AG04450 (cell line): ENCODE results near the gene ABHD14A. TPM values are rescaled to one million over a fixed set of nuclear protein-coding genes. Genes with fewer than 3 reads are reported as not detected.

Source experiments
- CTCF ChIA-PET: fragments of 300-600, 350-600 bp; formaldehyde crosslinking; extraction: SDS; loops from one replicate; lab custom pipeline; 2022; ENCODE audit warnings: antibody characterized with exemption, inconsistent platforms; lab: Charles Lee
- POLR2A ChIA-PET: fragments of 350-600 bp; formaldehyde crosslinking; extraction: SDS; loops from one replicate; lab custom pipeline; 2021; ENCODE audit warnings: antibody characterized with exemption, inconsistent platforms; lab: Yijun Ruan, JAX
- DNase-seq: peaks from one replicate; pipeline ENCODE4 v3.0.0-alpha.2; 2011; ENCODE audit warnings: low read depth, low spot score
- H3K27ac ChIP-seq: one replicate; pipeline ENCODE4 v1.5.1; 2012; ENCODE audit warnings: low read depth, low read length, control low read depth
- H3K27me3 ChIP-seq: one replicate; pipeline ENCODE4 v1.6.0; 2012; ENCODE audit warnings: low read length; ENCODE audit not compliant: control insufficient read depth, insufficient read depth
- H3K4me3 ChIP-seq: 2 replicates; pipeline ENCODE4 v1.5.1; 2011; ENCODE audit warnings: mild to moderate bottlenecking, low read depth, low read length, control low read depth
- H3K9me3 ChIP-seq: 2 replicates; pipeline ENCODE4 v1.5.1; 2012; ENCODE audit warnings: low read length; ENCODE audit not compliant: control insufficient read depth, insufficient read depth
- polyA plus RNA-seq: library from polyadenylated mRNA; depleted of rRNA; stranded (reverse); fragments of >200 nt; gene quantifications from 2 replicates; pipeline ENCODE4 v1.2.3, GENCODE V29; 2011
- TF ChIP-seq, protein P1 (sequence below): IDR thresholded peaks from 2 replicates; pipeline ENCODE4 v1.5.1; 2011; ENCODE audit warnings: low read depth, low read length, control low read depth, inconsistent platforms

Gene ABHD14A
- polyA plus RNA-seq, 1 experiment = 8.2 TPM

DNA sequence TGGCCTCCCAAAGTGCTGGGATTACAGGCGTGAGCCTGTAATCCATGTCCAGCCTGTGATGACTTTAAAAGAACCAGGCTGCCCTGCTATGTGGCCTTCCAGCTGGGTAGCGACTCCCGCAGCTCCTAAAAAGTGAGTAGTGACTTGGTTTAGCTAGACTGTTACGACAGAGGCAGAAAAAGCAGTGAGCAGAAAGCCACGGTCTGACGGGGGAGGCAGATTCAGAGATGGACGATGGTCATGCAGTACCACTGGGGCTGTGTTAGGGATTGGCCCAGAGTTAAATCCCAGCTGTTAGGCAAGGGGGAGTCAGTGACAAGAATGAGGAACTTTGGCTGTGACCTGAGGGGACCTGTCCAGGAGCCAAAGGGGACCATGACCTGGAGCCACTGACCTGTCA lies 23.9 kb downstream of the ABHD14A start:
- no peaks in the 10 kb centered on the region; the same call in 1 of the 2 replicates for H3K9me3 ChIP-seq
- POLR2A ChIA-PET = no interaction called here
- DNase-seq = no peak
- H3K4me3 ChIP-seq = no peak overlapping the region
- H3K27ac ChIP-seq = no peak overlapping the region
- CTCF ChIA-PET = interaction anchor here (1.5 to 1.7 kb wide), 2 partner anchors 144 to 146 kb away, joined by 5 read pairs; no protein-coding TSS in a partner anchor
- peaks cover 8% of the 10 kb centered on the region for H3K27me3 ChIP-seq
- TF ChIP-seq, protein P1, sequence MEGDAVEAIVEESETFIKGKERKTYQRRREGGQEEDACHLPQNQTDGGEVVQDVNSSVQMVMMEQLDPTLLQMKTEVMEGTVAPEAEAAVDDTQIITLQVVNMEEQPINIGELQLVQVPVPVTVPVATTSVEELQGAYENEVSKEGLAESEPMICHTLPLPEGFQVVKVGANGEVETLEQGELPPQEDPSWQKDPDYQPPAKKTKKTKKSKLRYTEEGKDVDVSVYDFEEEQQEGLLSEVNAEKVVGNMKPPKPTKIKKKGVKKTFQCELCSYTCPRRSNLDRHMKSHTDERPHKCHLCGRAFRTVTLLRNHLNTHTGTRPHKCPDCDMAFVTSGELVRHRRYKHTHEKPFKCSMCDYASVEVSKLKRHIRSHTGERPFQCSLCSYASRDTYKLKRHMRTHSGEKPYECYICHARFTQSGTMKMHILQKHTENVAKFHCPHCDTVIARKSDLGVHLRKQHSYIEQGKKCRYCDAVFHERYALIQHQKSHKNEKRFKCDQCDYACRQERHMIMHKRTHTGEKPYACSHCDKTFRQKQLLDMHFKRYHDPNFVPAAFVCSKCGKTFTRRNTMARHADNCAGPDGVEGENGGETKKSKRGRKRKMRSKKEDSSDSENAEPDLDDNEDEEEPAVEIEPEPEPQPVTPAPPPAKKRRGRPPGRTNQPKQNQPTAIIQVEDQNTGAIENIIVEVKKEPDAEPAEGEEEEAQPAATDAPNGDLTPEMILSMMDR = no peak

DNA sequence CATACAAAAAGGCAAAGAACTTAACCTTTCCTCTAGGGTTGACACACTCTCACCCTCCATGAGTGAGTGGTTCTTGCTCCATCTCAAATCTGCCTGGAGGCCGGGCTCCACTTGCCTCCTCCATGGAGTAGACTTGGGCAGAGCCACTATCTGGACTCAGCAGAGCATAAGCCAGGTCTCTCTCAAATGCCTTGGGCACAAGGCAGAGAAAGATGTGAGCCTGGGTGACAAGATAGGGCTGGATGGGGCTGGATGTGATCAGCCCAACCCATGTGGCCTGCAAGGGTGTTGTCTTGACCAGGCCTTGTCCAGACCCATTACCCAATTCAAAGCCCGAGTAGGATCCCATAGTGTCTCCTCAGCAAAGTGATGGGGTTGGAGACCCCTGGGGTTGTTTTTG lies 25.0 kb downstream of the ABHD14A start:
- H3K4me3 ChIP-seq = no peak overlapping the region
- TF ChIP-seq, protein P1 = no peak
- peaks cover 8% of the 10 kb centered on the region for H3K27me3 ChIP-seq
- DNase-seq = no peak
- H3K9me3 ChIP-seq = no peaks in the 10 kb centered on the region; the same call in 1 of the 2 replicates
- H3K27ac ChIP-seq = no peak overlapping the region
- ChIA-PET POLR2A (no interaction called here), CTCF (interaction anchor here (7.4 kb wide), 2 partner anchors 121 to 148 kb away, joined by 138 to 142 read pairs; no protein-coding TSS in a partner anchor)

DNA sequence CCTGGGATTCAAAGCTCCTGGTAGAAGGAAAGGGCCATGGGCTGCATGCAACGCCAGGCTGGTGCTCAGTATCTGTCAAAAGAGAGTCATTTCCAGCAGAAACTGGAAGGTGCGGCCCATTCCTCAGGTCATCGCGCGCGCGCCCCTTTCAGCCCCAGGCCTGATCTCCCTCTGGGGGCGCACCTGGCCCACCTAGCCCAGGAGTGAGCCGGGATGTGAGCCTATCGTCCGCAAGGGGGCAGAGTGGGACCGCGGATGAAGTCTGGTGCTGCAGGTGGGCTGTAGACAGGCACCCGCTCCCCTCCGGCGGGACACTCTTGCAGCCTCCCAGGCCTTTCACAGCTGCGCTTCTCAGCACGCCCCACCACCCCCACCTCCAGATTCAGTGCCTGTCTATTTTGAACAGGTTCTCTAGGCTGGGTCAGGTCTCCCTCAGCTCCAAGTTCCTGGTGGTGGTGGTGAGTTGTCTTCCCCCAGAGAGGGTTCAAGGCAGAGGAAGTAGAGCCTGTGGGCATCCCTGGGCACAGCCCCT lies 26.6 kb downstream of the ABHD14A start:
- no peak overlapping the region for H3K4me3 ChIP-seq
- CTCF ChIA-PET = interaction anchor here (0.6 to 7.4 kb wide), 16 partner anchors 9 to 337 kb away, joined by 3 to 142 read pairs (median 6); partner anchors contain the start of gene DUSP7
- peaks cover 8% of the 10 kb centered on the region for H3K27me3 ChIP-seq
- DNase-seq = no peak
- no peak overlapping the region for H3K27ac ChIP-seq
- TF ChIP-seq, protein P1 = peak; percentile 89
- POLR2A ChIA-PET = no interaction called here
- H3K9me3 ChIP-seq = no peaks in the 10 kb centered on the region

DNA sequence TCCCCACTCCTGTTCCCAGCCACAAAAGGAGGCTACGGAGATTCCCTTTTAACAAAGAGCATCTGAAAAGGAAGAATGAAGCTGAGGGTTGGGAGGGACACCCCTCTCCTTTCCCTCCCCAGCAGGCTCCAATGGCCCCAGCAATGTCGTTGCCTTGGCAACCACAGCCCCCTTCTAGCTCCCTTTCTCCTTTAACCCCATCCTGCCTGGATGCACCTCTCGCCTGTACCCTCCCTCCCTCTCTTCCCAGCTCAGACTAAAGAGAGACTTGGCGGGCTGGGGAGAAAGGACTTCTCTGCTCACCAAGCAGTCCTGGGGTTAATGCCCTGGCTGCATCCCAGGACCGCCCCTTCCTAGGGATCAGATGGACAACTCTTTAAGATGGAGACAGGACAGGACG lies 27.9 kb downstream of the ABHD14A start:
- Histone ChIP-seq H3K27me3 (peaks cover 8% of the 10 kb centered on the region), H3K27ac (no peak overlapping the region), H3K9me3 (no peaks in the 10 kb centered on the region), H3K4me3 (no peak overlapping the region)
- no peak for DNase-seq
- POLR2A ChIA-PET = no interaction called here
- TF ChIP-seq, protein P1 = no peak
- CTCF ChIA-PET = interaction anchor here (0.6 to 7.4 kb wide), 12 partner anchors 10 to 152 kb away, joined by 3 to 142 read pairs (median 4); partner anchors contain the start of gene DUSP7

DNA sequence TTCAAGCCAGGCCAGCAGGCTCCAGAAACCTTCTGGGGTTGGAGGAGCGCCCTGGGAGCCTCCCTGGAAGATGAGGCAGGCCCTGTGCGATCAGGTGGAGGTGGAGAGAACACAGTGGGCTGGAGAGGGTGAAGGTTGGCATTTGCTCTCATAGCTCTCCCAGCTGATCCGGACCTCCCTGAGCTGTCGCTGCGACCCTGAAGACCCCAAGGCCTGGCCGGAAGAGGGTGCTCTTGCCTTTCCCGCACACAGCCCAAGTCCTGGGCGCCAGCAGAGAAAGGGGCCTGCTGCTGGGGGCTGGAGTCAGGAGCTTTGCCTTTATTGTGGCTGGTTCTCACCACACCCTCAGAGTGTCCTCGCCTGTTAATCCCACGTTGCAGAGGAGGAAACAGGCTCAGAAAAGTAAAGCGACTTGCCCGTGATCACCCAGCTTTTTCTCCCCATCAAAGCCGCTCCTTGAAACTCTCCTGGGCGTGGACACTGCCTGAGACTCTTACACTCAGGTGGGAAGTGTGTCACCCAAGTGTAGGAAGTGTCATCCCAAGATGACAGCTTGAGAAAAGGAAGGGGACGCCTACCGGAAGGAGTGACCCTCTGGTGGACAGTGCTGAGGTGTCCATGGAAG lies 29.4 kb downstream of the ABHD14A start:
- TF ChIP-seq, protein P1 = peak; percentile 74
- H3K9me3 ChIP-seq = no peaks in the 10 kb centered on the region
- ChIA-PET CTCF (interaction anchor here (0.7 to 7.4 kb wide), 22 partner anchors 8 to 336 kb away, joined by 3 to 142 read pairs (median 4); partner anchors contain the start of genes DUSP7, POC1A and RPL29), POLR2A (interaction anchor here (1.3 kb wide), 1 partner anchor 8 kb away, joined by 6 read pairs; the partner anchor contains the start of gene RPL29)
- no peak for DNase-seq
- peaks cover 5% of the 10 kb centered on the region for H3K27me3 ChIP-seq
- no peak overlapping the region for H3K27ac ChIP-seq
- no peak overlapping the region for H3K4me3 ChIP-seq
